Forelimb muscle (tissue), 1 donor: ENCODE data around the gene SBDS. TPM values are rescaled to one million over a fixed set of nuclear protein-coding genes. Genes with fewer than 3 reads are reported as not detected.
A peak's percentile ranks its signal among the peaks of the same experiment; 100 is the strongest.
"Not testable (repeated sequence)": the region's sequence is repeated elsewhere in the genome, so short reads cannot be mapped to it uniquely, and the experiment has no call there.

Experiments
- DNase-seq: peaks from one replicate; pipeline ENCODE4 v3.0.0-alpha.2; 2013; ENCODE audit warnings: low read depth
- polyA plus RNA-seq: library from polyadenylated mRNA; unstranded; fragments of 120-200 nt; gene quantifications from one replicate; pipeline ENCODE4 v1.2.1, GENCODE V29; 2013; ENCODE audit not compliant: insufficient read length

SBDS gene
- polyA plus RNA-seq = 270 TPM

DNA sequence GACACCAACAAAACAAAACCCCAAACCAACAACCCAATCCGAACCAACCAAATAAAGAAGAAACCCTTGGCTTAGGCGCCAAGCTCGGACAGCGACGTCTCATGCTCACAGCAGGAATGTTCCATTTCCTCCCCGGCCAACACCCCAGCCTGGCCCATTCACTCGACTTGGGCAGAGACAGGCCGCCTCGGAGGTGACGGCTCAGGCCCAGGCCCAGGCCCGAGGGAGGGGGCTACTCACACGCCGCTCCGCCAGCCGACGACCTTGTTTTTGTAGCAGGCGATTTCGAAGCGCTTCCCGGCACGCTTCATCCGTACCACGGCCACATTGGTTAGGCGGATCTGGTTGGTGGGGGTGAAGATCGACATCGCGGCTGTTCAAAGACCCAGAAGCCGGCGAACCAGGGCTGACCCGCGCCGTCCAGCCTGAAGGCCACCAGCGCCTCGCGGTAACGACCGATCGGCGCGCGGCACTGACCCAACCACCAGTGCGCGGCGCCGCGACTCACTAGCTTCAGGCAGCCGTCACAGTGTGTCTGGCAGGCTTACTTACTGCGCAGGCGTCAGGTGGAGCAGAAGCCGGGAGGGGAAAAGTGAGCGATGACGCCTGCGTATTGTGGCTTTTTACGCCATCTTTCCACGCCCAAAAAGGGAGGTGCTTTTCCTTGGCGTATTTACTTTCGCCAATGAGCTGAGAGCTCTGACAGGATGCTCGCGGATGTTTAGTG, at the start of gene SBDS:
TSS of gene SBDS (minus strand) at position 537 of the 727 bp plus-strand sequence. CDS start at position 368, 169 bp downstream.
- peak; percentile 99 for DNase-seq

DNA sequence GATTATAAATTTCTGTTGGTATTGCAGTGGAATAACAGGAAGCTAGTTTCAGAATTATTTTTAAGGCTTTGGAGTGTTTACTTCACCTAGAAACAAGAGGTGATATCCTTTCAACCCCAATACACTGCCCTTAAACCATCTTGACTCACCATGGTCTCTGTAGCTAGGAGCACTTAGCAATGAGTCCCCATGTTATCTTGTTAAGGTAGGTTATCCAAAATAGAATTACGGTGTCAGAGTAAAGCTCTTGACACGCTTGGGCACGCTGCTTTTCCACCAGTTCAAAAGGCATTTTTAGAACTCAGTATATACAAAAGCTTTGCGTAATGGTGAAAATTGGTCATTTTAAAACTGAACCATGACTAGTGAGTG, 48.2 kb upstream of the SBDS start:
- not testable (repeated sequence) for DNase-seq

DNA sequence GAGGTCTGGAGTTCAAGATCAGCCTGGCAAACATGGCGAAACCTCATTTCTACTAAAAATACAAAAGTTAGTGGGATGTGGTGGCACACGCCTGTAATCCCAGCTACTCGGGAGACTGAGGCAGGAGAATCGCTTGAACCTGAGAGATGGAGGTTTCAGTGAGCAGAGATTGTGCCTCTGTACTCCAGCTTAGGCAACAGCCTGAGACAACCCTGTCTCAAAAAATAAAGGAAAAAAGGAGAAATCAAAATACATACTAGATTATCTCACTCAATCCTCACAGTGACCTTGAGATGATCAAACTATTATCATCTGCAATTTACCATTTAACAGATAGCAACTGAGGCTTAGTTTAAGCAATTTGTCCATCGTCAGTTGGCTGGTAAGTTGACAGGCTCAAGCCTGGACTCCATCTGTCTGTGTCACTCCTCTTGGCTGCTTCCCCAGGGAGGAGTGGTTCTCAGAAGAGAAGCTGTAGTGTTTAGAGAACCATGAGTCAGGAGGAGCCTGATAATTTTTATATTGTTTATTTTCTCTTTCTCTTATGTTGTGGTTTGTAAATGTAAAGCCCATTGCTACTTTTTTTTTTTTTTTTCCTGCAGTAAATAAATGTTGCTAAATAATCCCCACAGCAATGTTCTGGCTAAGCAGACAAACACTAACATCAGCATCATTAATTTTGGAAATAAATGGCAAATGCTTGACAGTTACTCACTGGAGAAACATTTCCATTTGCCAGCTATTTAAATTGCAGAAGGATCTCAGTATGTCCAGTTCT, 47.6 kb upstream of the SBDS start:
- DNase-seq = not testable (repeated sequence)

DNA sequence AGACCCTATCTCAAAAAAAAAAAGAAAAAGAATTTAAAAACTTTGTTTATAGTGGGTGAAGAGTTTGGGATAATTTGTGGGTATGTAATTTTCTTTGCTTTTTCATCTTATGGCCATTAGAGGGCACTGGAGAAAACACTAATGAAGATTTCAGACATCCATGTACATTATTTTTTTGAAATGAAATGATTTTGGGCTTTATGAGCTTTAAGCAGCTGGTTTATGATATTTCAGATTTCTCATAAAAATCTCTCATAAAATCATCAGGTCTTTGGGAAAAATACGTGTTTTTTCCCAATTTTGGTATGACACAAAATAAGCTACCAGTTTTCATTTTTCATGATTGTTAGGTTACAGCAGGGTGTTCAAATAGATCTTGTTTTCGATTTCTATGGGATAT, 45.4 kb upstream of the SBDS start:
- DNase-seq = not testable (repeated sequence)

DNA sequence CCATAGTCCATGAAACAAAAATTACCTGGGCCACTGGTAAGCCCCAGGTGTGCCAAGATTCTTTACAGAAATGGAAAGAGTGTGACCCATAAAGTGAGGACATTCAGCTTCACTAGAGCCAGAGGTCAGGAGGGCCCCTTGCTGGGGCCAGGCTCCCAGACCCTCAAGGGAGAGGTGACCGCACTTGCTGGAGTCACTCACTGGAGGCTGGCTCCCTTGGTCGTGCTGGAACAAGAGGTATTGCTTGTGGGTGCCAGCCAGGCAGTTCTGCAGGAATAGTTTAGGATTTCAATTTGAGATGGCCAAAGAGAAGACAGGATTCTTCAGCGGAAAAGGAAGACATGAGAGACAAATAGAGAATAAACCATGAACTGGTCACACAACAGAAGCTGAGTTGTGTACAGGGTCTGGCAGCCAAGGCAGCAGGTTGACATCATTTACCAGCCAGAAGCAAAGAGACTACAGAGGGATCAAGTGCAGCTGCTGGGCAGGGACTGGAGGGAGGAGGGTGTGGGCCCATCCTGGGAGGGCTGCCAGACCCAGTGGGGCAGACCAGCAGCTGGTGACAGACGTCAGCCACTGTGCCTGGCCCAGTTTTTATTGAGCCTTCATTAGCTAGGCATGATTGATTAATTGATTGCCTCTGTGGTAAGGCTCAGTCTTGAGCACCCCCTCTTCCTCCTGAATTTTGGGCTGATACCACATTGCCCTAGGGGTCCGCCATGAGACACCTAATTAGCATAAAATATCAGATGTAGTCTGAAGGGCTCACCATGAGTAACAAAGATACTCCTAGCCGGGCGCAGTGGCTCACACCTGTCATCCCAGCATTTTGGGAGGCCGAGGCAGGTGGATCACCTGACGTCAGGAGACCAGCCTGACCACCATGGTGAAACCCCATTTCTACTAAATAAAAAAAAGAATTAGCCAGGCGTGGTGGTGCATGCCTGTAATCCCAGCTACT, 41.3 kb upstream of the SBDS start:
- not testable (repeated sequence) for DNase-seq

DNA sequence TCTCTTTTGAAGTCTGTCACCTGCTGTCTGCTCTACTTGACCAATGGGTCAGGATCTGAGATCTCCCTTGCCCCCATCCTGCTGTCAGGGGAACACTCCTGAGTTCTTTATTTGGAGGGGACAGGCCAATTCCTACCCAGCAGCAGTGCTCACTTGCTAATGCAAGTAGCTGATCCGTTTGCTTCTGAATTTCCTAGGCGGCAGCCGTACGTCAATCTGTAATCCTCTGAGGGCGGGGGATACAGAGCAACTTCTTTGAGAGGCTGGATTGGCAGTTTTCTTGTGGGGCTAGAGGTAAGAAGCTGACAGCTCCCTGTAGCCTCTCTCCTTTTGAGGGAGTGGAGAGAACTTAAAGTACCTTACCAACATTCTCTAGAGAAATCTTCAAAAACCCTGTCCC, 37.9 kb upstream of the SBDS start:
- no peak for DNase-seq

DNA sequence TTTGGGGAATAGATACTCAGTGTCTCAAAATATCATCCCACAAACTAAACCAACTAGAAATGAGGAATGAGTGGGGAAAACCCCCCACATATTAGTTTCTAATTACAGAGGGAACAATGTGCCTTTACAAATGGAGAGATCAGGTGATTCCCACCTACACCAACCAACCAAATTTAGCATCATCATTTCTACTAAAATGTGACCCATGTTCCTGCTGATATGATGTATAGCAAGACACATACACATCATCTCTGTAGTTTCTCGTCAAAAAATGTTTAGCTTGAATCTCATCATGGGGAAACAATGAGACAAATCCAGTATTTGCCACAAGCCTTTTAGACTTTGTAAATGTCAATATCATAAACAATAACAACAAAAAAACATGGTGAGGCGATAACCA, 36.3 kb upstream of the SBDS start:
- not testable (repeated sequence) for DNase-seq

DNA sequence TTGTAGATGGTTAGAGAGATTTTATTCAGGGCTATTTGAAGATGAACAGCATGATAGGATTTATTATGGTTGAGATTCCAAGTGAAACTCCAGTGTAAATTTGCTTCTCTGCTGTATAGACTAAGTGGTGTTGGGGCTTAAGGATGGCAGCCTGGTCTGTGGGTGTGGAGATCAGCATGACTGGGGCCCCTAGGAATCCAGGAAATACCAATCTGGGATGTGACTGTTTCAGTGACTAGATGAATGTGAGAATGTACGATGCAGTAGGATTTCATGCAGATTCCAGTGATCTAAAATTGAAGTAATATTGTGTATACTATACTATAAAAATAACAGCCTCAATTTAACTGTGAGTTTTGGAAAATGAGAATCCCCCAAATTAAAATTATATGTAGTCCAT, 30.1 kb upstream of the SBDS start:
- DNase-seq = not testable (repeated sequence)

DNA sequence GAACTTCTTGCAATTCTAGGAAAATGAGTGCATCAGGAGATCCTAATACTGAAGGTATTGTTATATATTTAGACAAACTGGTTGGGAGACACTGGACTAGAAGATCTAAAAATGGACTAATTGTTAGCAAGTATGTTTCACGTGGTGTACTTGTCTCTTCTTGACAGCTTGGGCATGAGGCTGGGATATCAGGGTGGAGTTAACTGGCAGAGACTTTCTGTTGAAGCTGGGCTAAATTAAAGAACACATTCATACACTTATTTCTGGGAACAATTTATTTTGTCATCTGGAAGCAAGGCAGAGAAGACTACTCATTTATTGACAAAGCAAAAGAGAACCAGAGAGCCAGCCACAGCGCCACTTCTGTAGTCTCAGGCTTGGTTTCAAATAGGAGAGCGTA, 27.1 kb upstream of the SBDS start:
- DNase-seq = no peak

DNA sequence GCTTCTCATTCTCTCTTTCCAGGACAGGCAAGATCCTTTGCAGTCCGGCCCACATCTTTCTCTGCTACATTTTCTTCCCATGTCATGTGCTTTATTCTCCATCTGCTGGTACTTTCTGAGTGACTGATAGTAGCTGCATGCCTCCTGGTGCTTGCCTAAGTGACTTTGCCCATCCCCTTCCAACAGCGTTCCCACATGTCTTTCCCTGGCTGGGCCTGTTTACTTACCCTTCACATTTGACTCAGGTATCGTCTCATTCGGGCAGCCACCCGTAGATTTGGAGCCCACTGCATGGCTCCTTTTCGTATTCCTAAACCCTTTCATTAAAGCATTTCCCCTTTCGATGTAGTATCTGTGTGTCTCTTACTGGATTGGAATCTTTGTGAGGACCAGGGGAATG, 25.9 kb upstream of the SBDS start:
- no peak for DNase-seq

DNA sequence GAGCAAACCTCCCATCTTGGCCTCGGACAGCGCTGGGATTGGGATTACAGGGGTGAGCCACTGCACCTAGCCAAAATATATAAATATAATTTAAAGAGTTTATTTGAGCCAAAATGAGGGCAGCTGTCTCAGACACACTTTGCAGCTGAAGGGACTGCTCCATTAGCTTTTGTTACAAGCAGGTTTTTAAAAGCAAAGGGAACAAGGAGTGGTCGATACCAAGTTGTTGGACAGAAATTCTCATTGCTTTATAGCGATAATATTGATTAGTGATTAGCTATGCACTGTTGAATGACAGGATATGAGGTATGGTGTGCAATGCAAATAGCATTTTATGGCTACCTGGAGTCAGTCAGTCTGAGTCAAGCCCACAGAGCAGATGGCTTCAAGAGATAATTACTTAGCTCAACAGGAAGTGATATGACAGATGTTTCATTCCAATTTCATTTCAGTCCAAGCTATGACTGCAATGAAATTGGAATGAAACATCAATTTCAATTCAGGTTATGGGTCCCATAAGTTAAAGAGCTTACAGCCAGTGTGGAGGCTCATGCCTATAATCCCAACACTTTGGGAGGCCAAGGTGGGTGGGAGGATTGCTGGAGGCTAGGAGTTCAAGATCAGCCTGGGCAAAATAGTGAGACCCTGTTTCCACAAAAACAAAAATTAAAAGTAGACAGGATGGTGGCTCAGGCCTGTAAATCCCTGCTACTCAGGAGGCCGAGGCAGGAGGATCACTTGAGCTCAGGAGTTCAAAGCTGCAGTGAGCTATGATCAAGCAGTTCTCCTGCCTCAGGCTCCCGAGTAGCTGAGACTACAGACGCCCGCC, 24.4 kb upstream of the SBDS start:
- no peak for DNase-seq

DNA sequence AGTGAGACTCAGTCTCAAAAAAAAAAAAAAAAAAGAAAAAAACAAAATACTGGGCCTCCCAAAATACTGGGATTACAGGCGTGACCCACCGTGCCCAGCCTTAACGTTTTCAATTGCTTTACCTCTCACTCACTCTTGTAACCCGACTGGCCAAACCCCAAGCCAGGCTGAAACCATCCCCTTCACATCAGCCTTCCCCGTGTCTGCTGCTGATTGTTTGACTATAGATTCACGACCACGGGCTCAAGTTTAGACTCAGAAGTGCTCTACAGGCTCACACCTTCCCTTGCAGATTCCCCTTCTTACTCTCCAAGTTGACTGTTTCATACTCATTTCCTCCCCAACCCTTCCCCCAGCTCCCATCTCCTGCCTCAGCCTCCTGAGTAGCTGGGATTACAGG, 23.6 kb upstream of the SBDS start:
- no peak for DNase-seq

DNA sequence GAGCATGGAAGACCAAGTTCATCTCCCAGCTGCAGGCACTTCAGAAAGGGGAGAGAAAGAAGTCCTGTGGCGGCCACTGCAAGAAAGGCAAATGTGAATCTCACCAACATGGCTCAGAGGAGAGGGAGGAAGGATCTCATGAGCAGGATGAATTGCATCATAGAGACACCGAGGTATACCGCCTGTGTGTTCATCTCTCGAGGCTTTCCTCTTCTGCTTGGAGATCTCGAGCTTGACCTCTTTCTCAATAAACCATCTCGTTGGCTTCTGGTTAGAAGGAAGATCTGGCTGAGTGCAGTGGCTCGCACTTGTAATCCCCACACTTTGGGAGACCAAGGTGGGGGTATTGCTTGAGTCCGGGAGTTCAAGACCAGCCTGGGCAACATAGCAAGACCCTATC, 22.6 kb upstream of the SBDS start:
- DNase-seq = not testable (repeated sequence)

DNA sequence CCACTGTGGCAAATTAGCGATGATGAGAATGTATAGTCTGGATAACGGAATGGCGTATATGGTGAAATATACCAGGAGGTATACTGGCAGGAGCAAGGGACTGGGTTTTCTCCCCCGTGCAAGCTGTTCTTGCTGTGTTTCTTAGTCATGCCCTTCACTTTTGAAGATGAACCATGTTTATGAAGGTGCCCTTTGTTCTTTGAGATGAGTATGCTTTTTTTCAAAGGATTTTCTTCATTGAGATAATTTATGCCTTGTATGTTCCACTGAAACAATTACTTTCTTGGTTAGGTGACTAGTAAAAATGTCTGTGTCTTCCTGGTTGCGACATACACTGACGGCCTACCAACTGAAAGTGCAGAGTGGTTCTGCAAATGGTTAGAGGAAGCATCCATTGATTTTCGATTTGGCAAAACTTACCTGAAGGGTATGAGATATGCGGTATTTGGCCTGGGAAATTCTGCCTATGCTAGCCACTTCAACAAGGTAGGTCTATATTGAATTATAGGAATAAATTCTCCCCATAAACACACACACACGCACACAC, 18.8 kb upstream of the SBDS start:
- DNase-seq = not testable (repeated sequence)

DNA sequence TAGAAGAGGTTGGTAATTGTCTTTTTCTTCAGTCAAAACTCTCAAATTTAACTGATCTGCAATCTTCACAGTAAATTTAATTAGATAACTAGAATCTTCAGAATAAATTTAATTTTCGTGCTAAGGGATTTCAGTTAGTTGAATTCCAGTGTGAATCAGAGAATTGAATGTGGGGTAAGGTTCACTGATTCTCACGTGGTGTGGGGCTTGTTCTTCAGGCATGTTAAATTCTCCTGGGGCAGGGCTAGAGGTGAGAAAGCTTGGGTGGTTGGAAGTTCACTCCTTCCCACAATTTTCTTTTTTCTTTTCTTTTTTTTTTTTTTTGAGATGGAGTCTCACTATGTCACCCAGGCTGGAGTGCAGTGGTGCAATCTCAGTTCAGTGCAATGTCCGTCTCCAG, 14.3 kb upstream of the SBDS start:
- DNase-seq = not testable (repeated sequence)

DNA sequence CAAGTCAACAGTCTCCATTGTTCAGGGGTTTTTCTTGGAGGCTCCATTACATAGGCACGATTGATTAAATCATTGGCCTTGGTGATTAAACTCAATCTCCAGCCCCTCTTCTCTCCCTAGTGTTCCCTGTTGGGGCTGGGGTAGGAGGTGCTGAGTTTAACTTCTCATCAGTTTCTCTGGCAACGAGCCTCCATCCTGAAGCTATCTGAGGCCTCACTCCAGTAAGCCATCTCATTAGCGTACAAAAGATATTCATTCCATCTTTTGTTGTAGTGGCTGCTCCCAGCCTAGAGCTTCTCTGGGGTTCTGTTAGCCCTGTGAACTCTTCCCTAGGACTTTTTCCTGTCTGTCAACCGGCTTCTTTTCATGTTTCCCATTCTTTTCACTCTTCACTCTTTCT, 12.9 kb upstream of the SBDS start:
- no peak for DNase-seq

DNA sequence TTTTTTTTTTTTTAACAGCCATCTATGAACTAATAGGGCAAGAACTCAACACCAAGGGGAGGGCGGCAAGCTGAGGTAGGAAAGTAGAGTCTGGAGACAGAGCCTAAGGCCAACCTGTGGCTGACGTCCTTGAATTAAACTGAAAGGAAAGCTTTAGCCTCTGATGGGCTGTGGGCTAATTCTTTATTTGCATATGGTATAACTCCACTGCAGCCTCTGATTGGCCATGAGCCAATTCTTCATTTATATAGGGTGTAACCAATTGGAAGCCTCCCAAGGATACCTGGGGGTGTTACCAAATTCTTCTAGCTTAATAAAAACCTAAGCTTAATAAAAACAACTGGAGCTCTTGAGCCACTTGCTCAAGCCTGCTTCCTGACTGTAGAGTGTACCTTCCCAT, 11.6 kb upstream of the SBDS start:
- DNase-seq = no peak

DNA sequence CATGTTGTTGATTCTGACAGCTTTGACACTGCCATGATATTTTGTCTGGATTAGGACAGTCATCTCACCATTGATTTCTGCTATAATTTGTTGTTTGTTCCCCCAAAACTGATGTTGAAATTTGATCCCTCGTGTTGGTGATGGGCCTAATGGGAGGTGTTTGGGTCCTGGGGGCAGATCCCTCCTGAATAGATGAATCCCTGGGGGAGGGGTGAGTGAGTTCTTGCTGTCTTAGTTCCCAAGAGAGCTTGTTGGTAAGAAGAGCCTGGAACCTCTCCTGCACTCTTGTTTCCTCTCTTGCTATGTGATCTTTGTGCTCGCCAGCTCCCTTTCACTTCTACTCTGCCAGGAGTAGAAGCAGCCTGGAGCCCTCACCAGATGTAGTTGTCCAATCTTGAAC, 8.8 kb upstream of the SBDS start:
- not testable (repeated sequence) for DNase-seq

DNA sequence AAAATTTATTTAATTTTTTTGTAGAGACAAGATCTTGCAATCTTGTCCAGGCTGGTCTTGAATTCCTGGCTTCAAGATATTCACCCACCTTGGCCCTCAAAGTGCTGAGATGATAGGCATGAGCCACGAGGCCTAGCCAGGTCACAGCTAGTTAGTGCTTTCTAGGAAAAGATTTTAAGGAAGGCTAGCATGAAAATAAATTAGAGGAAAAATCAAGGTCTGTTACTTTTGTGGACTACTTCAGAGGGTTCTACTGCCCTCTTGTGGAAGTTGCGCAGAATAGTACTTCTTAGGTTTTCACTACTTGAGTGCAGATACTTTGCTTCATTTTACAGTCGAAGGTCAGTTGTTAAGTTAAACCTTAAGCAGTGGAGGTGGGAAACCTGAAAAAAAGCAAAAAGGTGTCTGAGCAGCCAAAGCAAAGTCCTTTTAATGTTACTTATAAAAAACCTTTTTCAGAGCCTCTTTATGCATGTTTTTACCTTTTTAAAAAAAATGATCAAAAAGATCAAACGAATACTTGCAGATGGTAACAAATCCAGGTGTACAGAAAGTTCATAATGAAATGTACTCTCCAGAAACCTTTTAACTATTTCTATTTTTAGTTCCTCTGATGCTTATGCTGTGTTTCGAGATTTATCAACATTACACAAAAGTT, 5.3 kb upstream of the SBDS start:
- not testable (repeated sequence) for DNase-seq
